ENCODE results near the gene PRKCE.

GRCh38 chr2:46177461-46178089 is 526.1 kb downstream of the PRKCE start:
- no peak for TF ChIP-seq CTCF (conservative IDR thresholded peaks at IDR 0.05; ENCODE audit: low read depth, low read length)
- TF ChIP-seq EZH2 (IDR thresholded peaks at IDR 0.05; ENCODE audit: borderline replicate concordance, low read depth, low read length, poor library complexity, severe bottlenecking): no peak
